ENCODE measurements around the gene GALNT18.

The GALNT18 gene

DNA sequence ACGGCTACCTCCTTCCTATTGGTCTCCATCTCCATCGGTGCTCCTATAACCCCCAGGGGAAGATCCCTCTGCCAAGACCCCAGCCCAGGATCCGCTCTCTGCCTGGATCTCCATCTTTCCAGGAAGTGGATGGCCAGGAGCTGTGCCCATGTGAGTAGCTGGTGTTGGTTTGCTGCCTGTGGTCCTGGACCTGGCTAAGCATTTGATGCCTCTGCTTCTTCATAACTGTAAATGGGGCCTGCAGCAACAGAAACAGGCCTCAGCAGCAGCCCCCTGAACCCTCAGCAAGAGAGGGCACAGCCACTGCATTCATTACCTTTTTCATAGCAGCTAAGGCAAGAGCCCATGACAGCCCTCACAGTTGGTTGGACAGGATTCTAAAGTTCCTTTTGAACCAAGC lies 242.1 kb downstream of the GALNT18 start (continued):
- TF ChIP-seq, protein P1, sequence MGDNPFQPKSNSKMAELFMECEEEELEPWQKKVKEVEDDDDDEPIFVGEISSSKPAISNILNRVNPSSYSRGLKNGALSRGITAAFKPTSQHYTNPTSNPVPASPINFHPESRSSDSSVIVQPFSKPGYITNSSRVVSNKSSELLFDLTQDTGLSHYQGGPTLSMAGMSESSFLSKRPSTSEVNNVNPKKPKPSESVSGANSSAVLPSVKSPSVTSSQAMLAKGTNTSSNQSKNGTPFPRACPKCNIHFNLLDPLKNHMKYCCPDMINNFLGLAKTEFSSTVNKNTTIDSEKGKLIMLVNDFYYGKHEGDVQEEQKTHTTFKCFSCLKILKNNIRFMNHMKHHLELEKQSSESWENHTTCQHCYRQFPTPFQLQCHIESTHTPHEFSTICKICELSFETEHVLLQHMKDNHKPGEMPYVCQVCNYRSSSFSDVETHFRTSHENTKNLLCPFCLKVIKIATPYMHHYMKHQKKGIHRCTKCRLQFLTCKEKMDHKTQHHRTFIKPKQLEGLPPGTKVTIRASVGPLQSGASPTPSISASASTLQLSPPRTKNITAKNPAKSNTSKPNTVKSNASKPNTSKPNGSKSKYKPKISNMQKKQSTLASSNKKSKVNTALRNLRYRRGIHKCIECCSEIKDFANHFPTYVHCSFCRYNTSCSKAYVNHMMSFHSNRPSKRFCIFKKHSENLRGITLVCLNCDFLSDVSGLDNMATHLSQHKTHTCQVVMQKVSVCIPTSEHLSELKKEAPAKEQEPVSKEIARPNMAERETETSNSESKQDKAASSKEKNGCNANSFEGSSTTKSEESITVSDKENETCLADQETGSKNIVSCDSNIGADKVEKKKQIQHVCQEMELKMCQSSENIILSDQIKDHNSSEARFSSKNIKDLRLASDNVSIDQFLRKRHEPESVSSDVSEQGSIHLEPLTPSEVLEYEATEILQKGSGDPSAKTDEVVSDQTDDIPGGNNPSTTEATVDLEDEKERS (tag by site-specific recombination; IDR thresholded peaks at IDR 0.05), result no peak
- TF ChIP-seq, protein P2, sequence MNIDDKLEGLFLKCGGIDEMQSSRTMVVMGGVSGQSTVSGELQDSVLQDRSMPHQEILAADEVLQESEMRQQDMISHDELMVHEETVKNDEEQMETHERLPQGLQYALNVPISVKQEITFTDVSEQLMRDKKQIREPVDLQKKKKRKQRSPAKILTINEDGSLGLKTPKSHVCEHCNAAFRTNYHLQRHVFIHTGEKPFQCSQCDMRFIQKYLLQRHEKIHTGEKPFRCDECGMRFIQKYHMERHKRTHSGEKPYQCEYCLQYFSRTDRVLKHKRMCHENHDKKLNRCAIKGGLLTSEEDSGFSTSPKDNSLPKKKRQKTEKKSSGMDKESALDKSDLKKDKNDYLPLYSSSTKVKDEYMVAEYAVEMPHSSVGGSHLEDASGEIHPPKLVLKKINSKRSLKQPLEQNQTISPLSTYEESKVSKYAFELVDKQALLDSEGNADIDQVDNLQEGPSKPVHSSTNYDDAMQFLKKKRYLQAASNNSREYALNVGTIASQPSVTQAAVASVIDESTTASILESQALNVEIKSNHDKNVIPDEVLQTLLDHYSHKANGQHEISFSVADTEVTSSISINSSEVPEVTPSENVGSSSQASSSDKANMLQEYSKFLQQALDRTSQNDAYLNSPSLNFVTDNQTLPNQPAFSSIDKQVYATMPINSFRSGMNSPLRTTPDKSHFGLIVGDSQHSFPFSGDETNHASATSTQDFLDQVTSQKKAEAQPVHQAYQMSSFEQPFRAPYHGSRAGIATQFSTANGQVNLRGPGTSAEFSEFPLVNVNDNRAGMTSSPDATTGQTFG (tag by site-specific recombination; IDR thresholded peaks at IDR 0.05; ENCODE audit: borderline replicate concordance), result no peak
- TF ChIP-seq ZNF558 (tag by site-specific recombination; IDR thresholded peaks at IDR 0.05) (no peak), ZNF169 (tag by site-specific recombination; IDR thresholded peaks at IDR 0.05) (no peak)

DNA sequence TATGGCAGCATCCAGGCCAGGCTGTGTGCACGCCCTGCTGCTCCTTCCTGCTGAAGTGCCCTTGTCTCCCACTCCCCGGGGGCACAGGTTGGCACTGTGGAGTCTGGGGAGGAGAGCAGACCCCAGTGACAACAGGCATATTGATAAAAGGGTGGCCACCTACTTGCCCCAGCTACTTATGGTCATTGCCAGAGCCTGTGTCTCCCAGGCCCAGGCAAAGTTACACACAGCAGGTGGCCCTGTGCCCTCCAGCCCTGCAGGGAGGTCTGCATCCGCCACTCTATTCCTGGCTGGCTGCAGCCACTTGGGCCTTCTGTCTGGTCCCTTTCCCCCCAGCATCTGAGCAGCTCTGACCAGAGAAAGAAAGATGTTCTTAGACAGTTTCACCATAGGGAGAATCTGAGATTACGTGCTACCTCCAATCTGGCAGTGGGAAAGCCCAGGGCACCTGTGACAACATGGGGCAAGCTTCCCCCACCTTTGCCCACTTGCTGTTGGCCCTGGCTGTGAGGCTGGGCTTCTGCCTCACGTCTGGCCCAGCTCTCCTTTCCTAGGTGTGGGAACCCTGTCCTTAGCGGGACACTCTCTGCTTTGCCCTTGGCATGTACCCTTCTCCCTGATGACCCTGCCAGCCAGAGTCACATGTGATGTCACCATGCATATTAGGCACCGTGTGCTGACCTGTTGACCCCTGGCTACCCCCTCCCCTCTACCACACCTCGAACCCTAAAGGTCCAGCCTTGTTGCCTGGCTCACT lies 243.4 kb downstream of the GALNT18 start:
- ChIA-PET CTCF (interaction anchor here (0.6 kb wide), 1 partner anchor 1052 kb away, joined by 4 read pairs; no protein-coding TSS in a partner anchor), POLR2A (no interaction called here)
- no peak overlapping the region for H3K4me3 ChIP-seq (ENCODE audit: low read depth, low read length)

More for the DNA sequence above, 243.4 kb downstream of the GALNT18 start:
- H3K27ac ChIP-seq (ENCODE audit: extremely low read depth, low read depth, low read length), result no peak overlapping the region
- H3K9me3 ChIP-seq (ENCODE audit: control insufficient read depth, insufficient read depth, low read depth, low read length), result no peaks in the 10 kb centered on the region
- no peaks in the 10 kb centered on the region for H3K4me1 ChIP-seq (ENCODE audit: control insufficient read depth, insufficient read depth, low read length)
- TF ChIP-seq SCRT1 (tag by site-specific recombination; IDR thresholded peaks at IDR 0.05; ENCODE audit: borderline replicate concordance) (no peak), ZNF274 (IDR thresholded peaks at IDR 0.05; ENCODE audit: low read length) (no peak), ZNF274 (tag by site-specific recombination; IDR thresholded peaks at IDR 0.05; ENCODE audit: borderline replicate concordance) (no peak), ZNF138 (tag by site-specific recombination; IDR thresholded peaks at IDR 0.05; ENCODE audit: borderline replicate concordance) (no peak), ZNF366 (tag by site-specific recombination; conservative IDR thresholded peaks at IDR 0.05) (no peak), KLF8 (tag by site-specific recombination; IDR thresholded peaks at IDR 0.05) (no peak), ZNF292 (tag by site-specific recombination; IDR thresholded peaks at IDR 0.05; ENCODE audit: borderline replicate concordance, low read depth) (no peak)
- TF ChIP-seq, protein P3, sequence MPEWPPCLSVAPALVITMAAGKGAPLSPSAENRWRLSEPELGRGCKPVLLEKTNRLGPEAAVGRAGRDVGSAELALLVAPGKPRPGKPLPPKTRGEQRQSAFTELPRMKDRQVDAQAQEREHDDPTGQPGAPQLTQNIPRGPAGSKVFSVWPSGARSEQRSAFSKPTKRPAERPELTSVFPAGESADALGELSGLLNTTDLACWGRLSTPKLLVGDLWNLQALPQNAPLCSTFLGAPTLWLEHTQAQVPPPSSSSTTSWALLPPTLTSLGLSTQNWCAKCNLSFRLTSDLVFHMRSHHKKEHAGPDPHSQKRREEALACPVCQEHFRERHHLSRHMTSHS (tag by site-specific recombination; IDR thresholded peaks at IDR 0.05), result no peak
- TF ChIP-seq, protein P4, sequence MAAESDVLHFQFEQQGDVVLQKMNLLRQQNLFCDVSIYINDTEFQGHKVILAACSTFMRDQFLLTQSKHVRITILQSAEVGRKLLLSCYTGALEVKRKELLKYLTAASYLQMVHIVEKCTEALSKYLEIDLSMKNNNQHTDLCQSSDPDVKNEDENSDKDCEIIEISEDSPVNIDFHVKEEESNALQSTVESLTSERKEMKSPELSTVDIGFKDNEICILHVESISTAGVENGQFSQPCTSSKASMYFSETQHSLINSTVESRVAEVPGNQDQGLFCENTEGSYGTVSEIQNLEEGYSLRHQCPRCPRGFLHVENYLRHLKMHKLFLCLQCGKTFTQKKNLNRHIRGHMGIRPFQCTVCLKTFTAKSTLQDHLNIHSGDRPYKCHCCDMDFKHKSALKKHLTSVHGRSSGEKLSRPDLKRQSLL (tag by site-specific recombination; IDR thresholded peaks at IDR 0.05), result no peak
- TF ChIP-seq, protein P5, sequence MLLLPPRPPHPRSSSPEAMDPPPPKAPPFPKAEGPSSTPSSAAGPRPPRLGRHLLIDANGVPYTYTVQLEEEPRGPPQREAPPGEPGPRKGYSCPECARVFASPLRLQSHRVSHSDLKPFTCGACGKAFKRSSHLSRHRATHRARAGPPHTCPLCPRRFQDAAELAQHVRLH (tag by site-specific recombination; IDR thresholded peaks at IDR 0.05), result no peak
- TF ChIP-seq, protein P6, sequence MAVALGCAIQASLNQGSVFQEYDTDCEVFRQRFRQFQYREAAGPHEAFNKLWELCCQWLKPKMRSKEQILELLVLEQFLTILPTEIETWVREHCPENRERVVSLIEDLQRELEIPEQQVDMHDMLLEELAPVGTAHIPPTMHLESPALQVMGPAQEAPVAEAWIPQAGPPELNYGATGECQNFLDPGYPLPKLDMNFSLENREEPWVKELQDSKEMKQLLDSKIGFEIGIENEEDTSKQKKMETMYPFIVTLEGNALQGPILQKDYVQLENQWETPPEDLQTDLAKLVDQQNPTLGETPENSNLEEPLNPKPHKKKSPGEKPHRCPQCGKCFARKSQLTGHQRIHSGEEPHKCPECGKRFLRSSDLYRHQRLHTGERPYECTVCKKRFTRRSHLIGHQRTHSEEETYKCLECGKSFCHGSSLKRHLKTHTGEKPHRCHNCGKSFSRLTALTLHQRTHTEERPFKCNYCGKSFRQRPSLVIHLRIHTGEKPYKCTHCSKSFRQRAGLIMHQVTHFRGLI (tag by site-specific recombination; IDR thresholded peaks at IDR 0.05), result no peak
- H3K36me3 ChIP-seq (ENCODE audit: control insufficient read depth in 2 of 2, insufficient read depth in 1 of 2, low read length in 2 of 2), result no peaks in the 10 kb centered on the region
